IPS-18c (cell line): ENCODE measurements around the gene ARL5B.

Source experiments
- H3K4me3 ChIP-seq: 2 replicates; pipeline ENCODE4 v1.7.0; 2013; ENCODE audit warnings: low read depth, mild to moderate bottlenecking, low read length, moderate library complexity; ENCODE audit not compliant: insufficient read depth
- H3K9me3 ChIP-seq: one replicate; pipeline ENCODE4 v1.6.1; 2013; ENCODE audit warnings: mild to moderate bottlenecking, low read length, moderate library complexity; ENCODE audit not compliant: control insufficient read depth, insufficient read depth

Gene ARL5B

GRCh38 chr10:18684953-18685352 lies 25.7 kb downstream of the ARL5B start:
- Histone ChIP-seq H3K9me3 (no peaks in the 10 kb centered on the region), H3K4me3 (no peak overlapping the region)

GRCh38 chr10:18685555-18685954 lies 26.3 kb downstream of the ARL5B start:
- H3K9me3 ChIP-seq, result no peaks in the 10 kb centered on the region
- H3K4me3 ChIP-seq, result no peak overlapping the region

- no peak overlapping the region for H3K4me3 ChIP-seq
These were observed 28.0 kb downstream of the ARL5B start for GRCh38 chr10:18687195-18687594.

GRCh38 chr10:18687706-18688105 lies 28.5 kb downstream of the ARL5B start:
- Histone ChIP-seq H3K9me3 (no peaks in the 10 kb centered on the region), H3K4me3 (no peak overlapping the region)

More at GRCh38 chr10:18687195-18687594, 28.0 kb downstream of the ARL5B start:
- H3K9me3 ChIP-seq, result no peaks in the 10 kb centered on the region

- no peaks in the 10 kb centered on the region for H3K9me3 ChIP-seq
- H3K4me3 ChIP-seq, result no peak overlapping the region
These were observed 30.3 kb downstream of the ARL5B start for GRCh38 chr10:18689498-18689897.

- Histone ChIP-seq H3K4me3 (no peak overlapping the region), H3K9me3 (no peaks in the 10 kb centered on the region)
These were observed 31.3 kb downstream of the ARL5B start for GRCh38 chr10:18690541-18690940.

GRCh38 chr10:18699849-18700840 lies 40.9 kb downstream of the ARL5B start:
- no peaks in the 10 kb centered on the region for H3K9me3 ChIP-seq
- H3K4me3 ChIP-seq, result no peak overlapping the region

GRCh38 chr10:18703521-18703920 lies 44.3 kb downstream of the ARL5B start:
- no peak overlapping the region for H3K4me3 ChIP-seq
- no peaks in the 10 kb centered on the region for H3K9me3 ChIP-seq

- H3K9me3 ChIP-seq, result no peaks in the 10 kb centered on the region
- no peak overlapping the region for H3K4me3 ChIP-seq
These were observed 51.0 kb downstream of the ARL5B start for GRCh38 chr10:18710201-18710653.

GRCh38 chr10:18713077-18713476 lies 53.8 kb downstream of the ARL5B start:
- H3K4me3 ChIP-seq, result no peak overlapping the region
- H3K9me3 ChIP-seq, result no peaks in the 10 kb centered on the region

- no peaks in the 10 kb centered on the region for H3K9me3 ChIP-seq
- H3K4me3 ChIP-seq, result no peak overlapping the region
These were observed 59.8 kb downstream of the ARL5B start for GRCh38 chr10:18718991-18719390.

- H3K4me3 ChIP-seq, result no peak overlapping the region
These were observed 60.6 kb downstream of the ARL5B start for GRCh38 chr10:18719811-18720210.

GRCh38 chr10:18721067-18721466 lies 61.8 kb downstream of the ARL5B start:
- H3K4me3 ChIP-seq, result no peak overlapping the region
- H3K9me3 ChIP-seq, result no peaks in the 10 kb centered on the region

More at GRCh38 chr10:18719811-18720210, 60.6 kb downstream of the ARL5B start:
- H3K9me3 ChIP-seq, result no peaks in the 10 kb centered on the region

GRCh38 chr10:18723801-18724200 lies 64.6 kb downstream of the ARL5B start:
- H3K4me3 ChIP-seq, result no peak overlapping the region

More at GRCh38 chr10:18723801-18724200, 64.6 kb downstream of the ARL5B start:
- no peaks in the 10 kb centered on the region for H3K9me3 ChIP-seq
